Activated CD4-positive, alpha-beta T cell treated with anti-CD3 and anti-CD28 coated beads, Interleukin-2, amount 50 U/mL, for 4 hours (primary cell): ENCODE results near the gene C10orf67.
"Not testable (repeated sequence)": the region's sequence is repeated elsewhere in the genome, so short reads cannot be mapped to it uniquely, and the experiment has no call there.

Experiments used
- DNase-seq, 2 experiments: peaks; one replicate each; pipeline ENCODE4 v3.0.0-alpha.2; 2020

The C10orf67 gene

DNA sequence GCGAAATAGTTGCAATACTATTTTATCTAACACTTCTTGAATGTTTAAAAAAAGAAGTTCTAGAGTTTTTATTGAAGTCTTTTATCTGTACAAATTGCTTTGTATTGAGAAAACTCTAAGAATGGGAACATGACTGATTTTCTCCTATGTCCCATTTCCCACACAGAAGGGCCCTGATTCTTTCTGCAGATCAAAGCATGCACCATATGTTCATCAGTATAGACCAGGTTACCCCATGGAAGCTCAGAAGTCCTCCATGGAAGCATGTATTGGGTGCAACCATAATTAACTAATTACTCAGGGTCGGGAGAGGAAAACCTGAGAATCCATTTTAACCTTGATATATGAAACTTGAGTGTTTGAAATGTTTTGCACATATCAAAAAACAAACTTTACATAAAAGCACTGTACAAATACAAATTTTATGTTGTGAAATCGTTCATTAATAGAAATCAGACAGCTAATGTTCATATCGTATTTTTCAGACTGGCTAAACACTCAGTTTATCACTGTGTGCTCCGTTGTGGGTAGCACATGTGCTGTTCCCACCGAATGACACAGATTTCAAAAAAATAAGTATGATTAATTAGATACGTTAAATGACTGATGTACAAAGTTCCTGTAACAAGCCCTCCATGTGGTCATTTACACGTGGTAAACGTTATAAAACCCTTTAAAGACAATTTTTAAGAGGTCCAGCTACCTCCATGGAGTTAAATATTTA is 81.0 kb downstream of the C10orf67 start:
- DNase-seq: no peak

DNA sequence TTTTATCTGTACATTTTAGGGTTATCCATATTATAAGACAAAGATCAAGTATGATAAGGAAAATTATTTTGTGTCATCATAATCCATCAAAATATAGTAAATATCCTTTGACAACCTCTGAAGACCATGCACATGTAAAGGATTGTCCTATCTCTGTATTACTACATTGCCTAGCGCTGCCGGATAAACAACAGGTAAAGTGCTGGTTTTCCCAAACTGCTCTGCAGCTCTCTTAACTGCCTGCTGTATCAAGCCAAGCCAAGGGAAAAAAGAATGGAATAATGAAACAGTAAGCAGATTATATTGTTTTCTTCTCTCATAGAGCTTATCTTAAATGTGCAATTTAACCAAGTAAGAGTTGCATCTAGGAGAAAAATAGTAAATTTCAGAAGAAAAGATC is 81.7 kb downstream of the C10orf67 start:
- no peak for DNase-seq

DNA sequence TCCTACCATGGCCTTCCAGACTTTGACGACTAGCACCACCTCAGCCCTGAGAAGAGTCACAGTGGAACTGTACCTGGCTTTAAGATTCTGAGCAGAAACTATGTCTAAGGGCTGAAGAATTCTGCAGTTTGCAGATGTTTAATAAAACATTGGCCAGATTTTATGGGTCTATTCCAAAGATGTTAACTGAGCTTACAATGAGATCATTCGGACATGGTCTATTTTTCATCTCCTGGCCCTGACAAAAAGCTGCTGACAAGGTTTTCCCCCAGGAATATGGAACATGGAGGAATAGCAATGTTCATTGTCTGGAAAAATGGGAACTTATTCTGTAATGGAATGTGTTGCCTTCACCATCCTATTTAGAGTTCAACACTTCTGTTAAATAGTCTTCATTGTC is 86.1 kb downstream of the C10orf67 start:
- DNase-seq: no peak

DNA sequence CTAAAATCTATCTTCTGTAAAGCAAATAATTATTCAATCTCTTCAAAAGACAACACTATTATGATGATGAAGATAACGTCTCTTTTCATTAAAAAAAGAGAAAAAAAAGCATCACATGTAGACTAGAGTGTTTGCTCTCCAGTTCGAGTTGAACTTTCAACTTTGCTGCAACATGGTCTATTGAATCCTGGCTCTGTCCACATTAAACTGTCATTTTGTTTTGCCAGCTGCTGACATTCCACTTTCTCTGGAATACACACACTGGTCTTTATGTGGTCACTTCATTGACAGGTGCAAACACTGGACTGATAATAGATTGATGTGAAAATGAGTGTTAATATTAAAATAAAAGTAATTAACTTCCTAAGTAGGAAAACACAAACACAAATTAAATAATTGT is 90.8 kb downstream of the C10orf67 start:
- no peak for DNase-seq

DNA sequence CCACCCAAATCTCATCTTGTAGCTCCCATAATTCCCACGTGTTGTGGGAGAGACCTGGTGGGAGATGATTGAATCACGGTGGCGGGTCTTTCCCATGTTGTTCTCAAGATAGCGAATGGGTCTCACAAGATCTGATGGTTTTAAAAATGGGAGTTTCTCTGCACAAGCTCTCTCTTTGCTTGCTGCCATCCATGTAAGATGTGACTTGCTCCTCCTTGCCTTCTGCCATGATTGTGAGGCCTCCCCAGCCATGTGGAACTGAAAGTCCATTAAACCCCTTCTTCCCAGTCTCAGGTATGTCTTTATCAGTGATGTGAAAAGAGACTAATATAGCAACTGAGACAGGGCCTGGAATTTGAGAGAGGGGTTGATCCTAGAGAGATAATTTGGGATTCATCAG is 91.7 kb downstream of the C10orf67 start:
- not testable (repeated sequence) for DNase-seq

DNA sequence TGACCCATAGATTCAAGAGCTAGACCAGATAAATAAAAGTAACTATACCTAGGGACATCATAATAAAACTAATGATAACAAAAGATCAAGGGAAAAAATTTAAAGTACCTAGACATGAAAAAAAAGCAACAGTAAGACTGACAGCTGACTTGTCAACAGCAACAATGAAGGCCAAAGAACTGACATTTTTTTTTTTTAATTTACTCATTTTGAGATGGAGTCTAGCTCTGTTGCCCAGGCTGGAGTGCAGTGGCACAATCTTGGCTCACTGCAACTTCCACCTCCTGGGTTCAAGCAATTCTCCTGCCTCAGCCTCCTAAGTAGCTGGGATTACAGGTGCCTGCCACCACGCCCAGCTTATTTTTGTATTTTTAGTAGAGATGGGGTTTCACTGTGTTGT is 102.8 kb downstream of the C10orf67 start:
- not testable (repeated sequence) for DNase-seq

DNA sequence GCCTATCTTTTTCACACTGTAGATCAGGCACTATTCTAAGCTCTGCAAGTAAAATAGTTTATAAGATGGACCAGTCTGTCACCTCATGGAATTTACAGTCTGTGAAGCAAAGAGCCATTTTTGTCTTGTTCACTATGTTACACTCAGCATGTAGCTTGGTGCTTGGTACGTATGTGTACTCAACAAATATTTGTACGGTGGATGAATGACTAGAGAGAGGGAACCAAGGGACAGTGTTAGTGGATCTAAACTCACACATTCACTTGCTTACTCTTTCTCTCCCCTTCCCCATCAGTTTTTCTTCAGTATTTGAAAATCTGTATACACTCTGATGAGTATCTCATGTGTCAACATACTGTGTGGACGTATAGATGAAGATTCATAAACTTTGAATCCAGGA is 106.6 kb downstream of the C10orf67 start:
- DNase-seq: no peak

DNA sequence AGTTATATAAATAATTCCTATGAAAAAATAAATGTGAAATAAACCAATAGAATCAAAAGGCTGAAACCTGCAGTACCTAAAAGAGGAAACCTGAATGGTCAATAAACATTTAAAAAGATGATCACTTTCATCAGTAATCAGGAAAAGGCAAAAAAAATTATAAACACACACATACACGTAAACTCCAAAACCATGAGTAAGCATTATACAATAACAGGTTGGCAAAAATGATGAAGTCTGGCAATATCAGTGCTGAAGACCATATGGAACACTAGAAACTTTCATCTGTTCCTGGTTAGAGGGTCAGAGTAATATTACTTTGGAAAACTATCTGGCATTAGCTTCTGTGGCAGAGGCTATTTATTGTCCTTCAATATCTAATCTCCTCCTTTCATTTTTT is 114.0 kb downstream of the C10orf67 start:
- no peak for DNase-seq

DNA sequence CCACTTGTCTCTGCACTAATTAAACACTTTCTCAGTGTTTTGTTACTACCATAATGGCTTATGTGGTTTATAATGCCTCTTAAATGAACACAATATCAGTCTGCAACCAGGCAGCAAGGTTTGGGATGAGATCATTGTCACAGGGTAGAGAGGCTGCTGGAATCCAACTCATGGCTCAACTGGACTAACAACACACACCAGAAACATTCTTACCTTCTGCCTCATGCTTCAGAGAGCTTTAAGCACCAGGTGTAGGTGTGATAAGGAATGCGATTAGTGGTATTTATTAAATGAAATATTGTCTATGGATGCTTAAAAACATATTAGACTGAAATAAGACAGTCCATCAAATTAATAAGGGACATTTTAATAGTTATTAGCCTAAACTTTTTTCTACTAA is 127.1 kb downstream of the C10orf67 start:
- DNase-seq: no peak

DNA sequence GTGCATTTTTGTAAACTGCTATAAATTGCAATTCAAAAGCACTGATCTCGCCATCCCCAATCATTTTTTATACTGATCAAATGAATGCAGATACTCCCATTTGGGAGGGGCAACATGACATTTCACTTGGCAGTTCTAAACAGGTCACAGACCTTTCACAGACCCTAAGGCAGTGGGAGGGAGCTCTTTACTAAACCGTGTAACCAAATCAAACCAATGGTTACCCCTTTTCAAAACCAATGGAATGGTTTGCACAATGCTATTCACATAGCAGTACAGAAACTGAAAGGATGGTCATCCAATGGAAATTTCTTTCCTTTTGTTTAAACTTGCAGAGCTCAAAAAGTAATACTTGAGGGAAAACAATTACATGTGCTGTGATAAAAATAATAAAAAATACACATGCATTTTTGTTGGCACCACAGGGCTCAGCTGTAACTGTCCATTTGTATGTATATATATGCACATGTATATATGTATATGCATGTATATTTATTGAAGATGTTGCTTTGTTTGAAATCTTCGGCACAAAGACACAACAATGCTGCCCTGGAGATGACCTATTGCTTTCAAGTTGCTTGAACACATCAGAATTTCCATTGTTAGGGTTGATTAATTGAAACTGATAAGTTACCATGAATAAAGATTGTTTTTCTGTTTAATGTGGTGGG is 138.5 kb downstream of the C10orf67 start:
- no peak for DNase-seq

DNA sequence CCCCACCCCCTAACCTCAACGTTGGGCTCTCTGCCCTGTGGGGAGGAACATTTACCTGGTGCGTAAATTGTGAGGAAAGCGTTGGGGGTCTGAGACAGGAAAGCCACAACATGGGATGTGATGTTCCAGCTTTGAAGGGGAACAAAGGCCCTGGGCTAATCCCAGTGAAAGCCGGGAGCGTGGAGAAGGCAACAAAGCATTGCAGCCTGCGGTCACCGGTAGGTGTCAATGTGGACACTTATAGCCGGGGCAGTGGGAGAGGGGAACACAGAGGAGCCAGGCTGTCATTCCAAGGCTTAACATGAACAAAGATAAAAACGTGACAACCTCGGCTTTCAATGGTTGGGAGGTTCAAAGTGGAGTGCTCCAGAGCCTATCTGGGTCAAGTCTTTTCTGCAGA is 139.8 kb downstream of the C10orf67 start:
- DNase-seq: no peak

DNA sequence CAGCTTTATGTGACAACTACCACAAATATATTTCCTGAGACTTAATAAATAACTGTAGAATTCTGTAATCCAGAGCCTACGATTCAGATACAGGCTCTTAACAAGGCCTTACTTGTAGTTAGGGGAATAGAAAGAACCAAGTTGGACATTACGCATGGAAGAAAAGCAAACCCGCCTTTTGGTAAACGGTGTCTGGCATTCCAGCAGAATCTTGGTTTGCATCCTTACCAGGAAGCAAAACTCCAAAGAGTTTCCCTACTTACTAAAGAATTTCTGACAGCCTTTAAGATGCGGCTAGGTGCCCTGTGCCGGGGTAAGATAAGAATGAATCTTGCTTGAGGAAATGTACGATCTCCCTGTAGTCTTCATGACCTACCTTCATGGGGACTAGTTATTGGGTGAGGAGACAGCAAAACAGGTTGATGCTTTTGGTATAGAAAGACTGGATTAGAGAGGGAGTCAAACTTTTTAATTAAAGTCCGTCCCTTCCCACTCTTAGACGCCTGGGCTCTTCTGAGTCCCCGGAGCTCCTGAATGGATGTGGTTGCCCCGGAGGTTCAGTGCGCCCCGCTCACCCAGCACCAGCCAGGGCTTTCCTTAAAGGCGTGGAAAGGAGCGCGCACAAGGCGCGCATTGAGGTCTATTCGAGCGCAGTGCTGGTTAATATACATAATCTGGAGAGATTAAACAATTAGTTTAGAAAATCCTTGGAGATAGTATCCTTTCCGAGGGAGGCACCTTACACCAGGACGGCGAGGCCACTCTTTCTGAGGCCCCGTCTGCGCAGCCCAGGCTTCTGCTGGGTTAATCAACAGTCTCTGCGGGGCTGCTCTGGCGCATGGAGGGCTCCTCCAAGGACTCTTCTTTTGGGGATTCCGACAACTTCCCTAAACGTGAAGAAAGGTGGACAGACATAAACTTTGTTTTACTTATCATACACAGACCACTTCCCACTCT is 140.9 kb downstream of the C10orf67 start:
- no peak for DNase-seq

DNA sequence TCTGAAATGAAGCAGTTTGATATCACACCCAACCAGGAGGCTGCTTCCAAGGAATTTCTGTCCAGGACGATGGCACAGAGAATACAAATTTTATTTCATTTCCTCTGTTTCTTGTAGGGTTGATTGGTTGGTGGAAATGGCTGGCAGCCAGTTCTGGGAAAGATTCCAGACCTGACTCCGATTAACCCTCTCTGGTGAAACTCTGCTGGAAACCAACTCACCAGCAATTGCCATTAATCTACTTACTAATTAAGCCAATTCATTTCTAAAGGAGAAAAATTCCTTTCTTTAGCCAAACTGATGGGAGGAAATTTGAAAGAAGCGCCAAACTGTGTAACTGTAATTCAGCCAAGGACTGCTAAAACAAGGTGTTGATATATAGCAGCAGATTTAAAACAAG is 141.8 kb downstream of the C10orf67 start:
- no peak for DNase-seq

DNA sequence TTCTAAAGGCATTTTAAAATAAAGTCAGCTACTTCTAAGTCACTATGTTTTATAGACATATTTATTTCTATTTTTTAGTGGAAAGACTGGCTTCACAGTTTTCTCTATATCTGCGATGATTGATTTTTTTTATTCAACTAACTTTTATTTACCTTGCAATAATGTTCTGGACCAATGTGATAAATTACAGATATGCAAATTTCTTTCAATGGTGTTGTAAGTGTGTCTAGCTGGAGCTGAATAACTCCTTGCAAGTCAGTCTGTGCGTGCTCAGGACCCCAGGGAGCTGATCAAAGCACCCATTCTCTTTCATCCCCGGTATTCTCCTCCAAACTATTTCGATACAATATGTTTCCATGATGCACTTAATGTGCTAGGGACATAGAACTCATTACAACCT is 142.8 kb downstream of the C10orf67 start:
- DNase-seq: no peak

DNA sequence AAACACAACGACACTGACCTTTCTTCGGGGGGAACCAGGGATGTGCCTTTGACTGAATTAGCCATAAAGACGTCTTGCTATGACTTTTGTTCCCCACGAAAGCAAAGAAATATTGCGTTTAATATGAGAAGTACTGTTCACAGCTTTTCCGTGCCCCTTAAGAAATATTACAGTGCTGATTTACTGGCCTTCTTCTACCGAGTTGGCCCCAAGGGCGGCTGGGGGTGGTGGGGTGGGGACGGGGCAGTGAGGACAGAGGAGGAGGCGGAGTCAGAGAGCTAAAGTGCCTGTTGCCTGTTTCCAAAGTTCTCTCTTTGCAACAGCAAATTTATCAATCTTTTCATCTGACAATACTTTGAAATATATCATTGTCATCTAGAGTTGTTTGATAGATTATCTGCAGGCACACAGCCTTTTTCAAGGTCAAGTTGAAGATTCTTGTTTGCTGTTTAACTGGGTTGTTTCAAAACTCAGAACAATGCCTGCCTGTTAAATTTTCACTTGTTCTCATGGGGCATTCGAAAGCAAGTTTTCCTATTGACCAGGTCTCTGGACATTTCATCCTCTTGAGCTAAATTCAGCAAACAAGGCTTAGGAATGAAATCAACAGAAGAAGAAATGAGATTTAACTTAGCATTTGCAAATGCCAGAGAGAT is 143.5 kb downstream of the C10orf67 start:
- no peak for DNase-seq

DNA sequence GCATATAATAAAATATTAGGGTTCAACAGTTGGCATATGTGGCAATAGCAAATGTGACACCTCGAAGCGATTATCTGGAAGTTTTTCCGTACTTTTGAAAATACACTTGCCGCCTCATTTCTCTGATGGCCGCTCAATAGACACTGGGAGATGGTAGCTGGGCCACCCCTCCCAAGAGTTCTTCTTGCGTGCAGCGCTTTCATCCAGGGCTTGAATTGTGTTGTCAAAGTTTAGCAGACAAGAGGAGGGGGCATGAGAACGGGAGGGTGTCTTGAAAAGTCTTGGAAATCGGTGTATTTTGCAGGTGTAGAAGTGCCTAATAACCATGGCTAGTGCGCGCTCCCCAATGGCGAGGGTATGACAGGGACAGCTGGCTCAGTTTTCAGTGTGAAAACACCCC is 144.0 kb downstream of the C10orf67 start:
- DNase-seq: no peak

DNA sequence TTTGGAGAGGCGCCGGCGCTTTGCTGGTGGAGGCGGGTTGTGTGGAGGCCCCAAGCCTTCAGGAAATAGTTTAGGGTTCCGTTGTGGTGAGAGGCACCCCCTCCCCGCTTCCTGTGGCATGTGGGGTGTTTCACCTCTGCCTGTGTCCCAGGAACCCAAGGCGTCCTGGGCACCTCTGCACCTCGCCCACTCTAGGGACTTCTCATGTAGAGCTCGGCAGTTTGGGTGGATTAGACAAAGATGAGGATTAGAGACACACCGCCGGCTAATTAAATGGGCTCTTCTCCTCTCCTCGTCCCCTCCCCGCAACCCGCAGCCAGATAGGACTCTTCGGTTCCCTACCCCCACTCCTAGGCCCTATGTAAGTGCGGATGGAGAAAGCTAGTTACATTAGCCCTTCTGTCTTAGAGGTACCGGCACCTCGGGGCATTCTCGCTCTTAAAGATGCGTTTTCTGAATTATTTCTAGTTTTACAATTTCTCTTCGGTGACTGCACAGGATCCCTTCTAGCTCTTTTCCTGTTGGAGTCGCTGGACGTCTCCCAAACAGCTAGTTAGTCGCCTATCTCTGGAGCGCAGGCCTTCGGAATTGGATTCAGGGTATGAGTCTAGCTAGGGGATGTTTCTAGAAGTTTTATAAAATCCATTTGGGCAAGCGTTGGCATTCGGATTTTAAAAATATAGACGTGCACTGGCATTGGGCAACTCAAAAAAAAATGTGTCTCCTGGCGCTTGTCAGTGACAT is 144.7 kb downstream of the C10orf67 start:
- DNase-seq: no peak

DNA sequence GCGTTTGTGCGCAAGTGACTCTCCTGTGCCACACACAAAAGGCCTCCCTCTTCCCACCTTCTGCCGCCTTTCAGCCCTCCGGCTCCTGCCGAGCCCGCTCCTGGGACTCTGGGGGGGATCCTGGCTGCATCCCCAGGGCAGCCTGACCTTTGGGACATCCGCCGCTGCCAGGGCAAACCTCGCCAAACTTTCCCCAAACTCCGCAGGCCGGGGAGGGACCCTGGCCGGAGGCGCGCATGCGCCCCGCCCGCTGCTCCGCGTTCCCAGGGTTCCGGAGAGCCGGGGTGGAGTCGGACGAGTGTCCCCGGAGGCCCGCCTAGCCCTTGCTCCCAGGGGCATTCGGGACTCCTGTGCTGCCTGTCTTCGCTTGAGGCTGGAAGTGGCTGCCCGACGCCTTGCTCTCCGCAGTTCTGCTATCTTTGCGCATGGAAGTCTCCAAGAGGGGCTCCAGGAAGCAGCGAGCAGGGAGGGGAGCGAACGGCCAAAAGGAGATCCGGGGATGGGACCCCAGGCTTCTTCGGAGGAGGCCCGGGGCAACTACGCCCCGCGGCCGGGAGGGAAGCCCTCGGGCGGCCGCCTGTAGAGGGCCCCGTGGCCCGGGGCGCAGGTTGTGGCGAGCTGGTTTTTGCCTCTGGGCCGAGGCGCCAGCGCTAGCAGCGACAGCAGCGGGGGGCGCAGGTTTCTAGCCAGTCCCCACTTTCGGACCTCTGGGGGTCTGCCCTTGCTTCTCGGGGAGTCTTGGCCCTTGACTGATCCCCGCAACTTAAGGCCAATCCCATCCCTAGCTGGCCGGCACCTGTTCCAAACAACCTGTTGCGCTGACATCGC is 145.4 kb downstream of the C10orf67 start:
- DNase-seq: no peak

DNA sequence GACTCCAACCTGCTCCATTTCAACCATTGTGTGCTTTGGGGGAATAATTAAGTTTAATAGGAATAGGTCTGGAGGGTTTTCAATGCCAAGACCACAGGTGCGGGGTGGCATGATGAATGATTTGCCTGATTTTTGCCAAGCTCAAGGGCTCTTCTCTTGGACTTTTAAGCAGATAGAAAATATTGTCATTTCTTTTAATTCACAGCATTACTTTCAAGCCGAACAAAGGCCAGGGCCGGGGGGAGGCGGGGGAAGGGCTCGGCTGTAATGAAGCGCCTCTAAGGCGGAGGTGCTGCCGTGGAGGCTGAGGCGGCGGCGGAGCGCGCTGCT is 146.0 kb downstream of the C10orf67 start:
- DNase-seq: no peak

DNA sequence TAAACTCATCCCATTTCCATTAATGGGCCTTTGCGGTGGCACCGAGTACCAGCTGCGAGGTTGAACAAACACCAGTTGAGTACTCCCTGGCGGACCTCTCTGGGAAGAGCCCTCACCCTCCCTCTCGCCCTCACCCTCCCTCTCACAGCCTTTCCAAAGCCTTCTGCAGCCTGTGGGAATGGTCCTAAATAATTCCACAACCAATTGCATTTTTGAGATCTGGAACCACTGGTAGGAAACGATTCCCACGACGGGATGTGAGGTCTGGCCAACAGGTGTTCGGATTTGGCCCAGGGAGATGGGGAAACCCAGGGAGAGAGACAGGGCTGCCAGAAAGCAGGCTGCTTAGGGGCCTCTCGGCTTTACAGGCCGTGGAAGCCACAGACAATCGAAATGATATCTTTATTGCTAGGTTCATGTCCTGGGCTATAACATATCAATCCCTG is 147.2 kb downstream of the C10orf67 start:
- no peak for DNase-seq

DNA sequence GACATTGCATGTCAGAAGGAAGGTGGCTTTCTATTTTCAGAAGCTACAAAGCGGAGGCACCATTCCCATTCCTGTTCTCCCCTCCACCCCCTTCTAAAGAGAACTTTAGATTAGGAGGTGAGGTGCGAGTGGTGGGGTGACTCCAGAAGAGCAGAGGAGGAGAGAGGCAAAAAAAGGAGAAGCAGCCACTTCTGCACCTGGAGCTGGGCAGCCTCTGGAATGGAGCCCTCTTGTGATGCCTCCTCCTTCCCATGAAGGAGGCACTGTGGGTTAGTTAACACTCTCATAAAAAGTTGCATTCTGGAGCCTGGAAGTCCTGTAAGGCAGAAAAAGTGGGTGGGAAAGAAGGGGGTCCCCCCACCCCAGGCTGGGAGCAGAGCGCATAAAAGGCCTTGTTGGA is 147.7 kb downstream of the C10orf67 start:
- no peak for DNase-seq
